HTERT RPE-1 (cell line): ENCODE data around the gene BACH2.

Experiments
- in situ Hi-C: fragments of 300-500 bp; cut with MboI; formaldehyde crosslinking; loops from 4 replicates; pipeline ENCODE4 v1.14.3; 2020; ENCODE audit warnings: low sequenced_read_pairs

The BACH2 gene

DNA sequence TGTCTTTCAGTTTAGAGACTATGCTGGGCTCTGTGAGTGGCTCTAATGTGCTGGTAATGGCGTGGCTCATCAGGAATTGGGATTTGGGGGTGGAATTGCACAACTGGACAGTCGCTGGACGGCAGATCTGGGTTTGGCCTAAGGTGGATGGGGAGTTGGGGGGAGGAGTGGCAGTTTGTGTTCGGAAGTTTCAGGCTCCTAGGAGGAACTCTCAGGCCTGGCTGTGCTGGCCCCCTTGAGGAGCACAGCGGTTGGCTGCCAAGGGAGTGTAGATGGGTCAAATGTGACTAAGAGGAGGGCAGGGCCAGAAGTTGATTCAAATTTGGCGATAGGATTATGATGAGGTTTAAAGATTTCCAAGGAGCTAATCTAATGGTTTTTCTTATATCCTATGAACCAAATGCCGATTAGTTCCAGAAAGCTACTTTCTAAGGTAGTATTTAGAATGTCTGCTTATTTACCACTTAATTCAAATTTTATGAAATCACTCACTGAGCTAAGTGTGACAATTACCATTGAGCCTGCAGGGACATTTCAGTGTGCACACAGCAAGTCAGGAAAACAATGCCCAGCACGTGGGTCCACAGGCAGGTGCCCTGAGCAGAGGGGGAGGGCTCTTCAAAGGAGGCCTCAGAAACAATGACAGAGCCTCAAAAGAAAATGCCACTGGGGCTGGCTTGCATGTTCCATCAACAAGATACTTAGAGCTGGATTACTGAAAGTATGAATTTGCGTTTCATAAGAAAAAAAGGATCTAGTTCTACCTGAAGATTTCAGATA is 291.4 kb downstream of the BACH2 start:
- in situ Hi-C loops, result no loop called here

- in situ Hi-C loops, result no loop called here
These were observed 292.1 kb downstream of the BACH2 start for GRCh38 chr6:90004511-90004910.

DNA sequence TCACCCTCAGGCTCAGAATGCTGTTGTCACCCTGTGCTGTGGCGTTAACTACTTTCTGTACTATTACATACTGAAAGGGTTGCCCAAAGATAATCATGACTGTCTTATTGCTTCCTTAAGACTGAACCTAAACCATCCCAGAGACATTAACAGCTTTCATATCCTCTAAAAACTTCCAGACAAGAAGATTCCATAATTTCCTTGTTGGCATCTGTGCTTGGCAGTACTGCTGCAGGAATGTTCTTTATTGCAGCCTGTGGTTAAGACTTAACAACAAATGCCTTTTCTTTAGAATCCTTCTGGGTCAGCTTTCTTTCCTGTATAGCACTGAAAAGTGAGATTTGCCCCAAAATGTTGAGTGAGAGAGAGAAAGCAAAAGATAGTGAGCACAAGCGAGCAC is 292.7 kb downstream of the BACH2 start:
- in situ Hi-C loops, result no loop called here

DNA sequence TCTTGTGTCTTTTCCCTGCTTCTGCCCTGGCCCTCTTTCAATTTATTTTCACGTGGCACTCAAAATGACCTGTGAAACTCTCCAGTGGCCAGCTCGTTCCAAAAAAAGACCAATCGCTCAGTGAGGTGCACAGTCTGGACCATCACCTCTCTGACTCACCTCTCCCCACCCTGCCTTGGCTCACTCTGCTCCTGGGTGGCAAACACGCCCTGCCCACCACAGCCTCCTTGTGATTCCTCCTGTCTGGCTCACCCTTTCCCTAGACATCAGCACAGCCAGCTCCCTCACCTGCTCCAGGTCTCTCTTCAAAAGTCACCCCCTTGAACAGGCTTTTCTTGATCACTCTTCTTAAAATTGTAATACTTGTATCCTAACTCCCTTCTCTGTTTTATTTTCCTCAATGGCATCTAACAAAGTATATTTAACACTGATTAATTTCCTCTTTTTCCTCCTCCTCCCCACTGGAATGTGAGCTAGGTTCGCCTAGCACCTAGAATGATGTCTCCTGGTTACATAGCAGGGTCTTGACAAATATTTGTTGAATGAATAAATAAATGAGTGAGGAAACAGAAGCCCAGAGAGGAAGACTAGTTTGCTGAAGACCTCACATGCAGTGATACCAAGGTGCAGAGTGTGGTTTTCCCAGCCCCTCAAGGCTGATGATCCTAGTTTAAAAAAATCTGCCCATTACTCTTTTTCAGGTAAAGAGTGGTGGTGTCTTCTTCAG is 293.4 kb downstream of the BACH2 start:
- in situ Hi-C loops, result no loop called here

DNA sequence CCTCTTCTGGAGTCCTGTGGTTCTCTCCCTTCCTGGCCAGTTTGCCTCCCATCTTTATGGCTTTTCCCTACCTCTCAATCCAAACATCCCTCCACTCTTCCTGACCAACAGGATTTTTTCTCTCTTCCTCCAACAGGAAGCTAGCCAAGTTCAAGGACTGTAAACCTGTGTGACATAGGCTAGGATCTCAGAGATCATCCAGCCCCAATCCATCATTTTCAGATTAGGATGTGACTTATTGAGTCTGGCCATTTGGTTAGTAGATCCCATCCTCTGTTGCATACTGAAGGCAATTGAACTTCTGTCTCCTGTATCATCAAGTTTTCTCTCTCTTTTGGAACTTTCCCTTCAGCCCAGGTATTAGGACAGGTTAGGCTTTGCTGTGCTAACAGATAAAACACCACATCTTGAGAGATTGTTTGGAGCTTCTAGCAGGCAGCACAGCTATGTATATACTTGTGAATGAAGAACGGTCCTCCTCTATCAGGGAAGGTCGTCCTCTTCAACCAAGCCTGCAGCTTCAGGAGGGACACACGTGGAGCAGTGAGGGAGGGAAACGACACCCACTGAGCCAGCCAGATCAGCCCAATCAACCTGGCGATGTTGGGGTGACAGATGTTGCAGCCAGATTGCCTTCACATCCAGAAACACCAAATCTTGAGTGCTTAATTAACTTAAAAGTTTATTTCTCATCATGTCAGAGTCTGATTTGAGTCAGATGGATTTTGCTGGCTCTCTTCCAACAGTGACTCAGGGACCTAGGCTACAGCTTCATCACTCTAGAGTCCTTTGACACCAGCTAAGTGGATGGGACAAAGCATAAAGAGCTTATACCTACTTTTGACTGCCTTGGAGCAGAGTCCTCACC is 295.5 kb downstream of the BACH2 start:
- in situ Hi-C loops, result no loop called here

DNA sequence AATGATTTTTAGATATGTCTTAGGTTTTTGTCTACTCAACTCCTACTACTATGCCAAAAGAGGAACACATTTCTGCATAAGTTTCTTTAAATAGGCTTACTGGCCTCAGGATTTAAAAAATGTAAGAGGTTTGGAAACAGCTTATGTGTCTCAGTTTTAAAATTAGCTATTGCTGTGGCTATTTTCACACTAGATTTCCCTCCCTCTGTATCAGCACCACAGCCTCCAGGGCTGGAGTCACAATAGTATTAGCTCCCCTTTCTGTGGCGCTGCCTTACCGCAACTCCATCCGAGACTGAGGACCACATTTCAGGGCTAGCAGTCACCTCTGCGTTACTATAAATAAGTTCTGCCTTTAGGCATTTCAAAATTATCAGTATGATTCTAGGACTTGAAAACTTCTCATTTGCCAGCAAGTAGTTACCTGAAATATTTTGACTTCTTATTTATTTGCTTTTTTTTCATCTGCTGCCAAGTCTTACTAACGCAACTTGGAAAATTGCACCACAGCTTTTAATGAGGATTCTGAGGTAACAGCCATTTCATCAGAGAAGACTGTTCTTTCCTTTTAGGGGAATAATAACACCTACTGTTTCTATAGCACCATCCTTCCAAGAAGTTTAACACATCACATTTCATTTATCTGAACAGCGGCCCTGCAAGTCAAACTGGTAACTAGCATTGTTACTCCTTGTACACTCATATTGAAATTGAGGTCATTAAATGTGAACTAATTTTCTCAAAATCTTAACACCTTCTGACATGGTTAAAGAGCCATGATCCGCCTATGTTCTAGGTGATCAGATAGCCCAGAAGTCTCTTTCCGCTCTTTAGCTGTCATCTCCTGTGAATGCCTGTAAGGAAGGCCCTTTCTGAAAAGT is 296.5 kb downstream of the BACH2 start:
- in situ Hi-C loops, result no loop called here

GRCh38 chr6:89999154-89999553 is 297.5 kb downstream of the BACH2 start:
- in situ Hi-C loops, result no loop called here

DNA sequence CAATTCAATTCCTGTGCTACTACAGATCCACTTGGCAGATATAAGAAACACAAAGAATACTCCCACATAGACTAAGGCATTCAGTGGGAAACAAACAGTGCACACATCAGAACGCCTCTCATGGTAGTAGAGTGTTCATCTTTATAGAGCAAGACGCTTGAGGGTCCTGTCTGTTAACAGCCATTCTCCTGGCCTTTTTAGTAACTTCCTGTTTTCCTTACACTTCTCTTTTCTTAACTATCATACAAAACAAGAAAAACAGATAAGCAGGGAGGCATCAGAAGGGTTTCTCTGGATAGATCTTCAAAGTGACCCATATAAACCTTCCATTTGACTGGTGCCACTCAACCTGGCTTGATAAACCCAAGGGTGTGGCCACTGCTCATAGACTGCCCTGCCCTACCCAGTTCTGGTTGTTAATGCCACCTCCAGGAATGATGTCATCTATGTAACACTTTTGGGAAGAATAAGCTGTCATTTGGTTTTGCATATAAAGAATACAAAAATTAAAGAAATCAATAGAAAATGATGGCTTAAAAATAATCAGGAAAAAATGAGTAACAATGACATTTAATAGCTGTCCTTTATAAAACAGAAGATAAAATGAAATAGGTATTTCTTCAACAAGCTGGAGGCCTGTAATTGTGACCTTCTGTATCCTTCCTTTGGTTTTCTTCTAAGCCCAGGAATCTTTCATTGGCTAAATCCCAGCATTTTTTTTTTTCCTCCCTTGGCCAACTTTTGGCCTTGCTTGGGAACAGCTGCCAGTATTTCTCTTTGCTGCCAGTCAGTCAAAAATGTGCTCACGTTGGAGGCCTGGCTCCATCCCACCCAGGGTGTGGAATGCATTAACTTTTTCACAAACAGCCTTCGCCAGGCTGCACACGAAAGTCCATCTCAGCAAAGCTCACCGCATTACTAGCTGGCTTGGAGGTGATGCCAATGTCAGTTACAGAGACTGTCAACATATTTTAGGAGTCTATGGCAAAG is 298.9 kb downstream of the BACH2 start:
- in situ Hi-C loops, result no loop called here

GRCh38 chr6:89993411-89993810 is 303.2 kb downstream of the BACH2 start:
- in situ Hi-C loops, result no loop called here

DNA sequence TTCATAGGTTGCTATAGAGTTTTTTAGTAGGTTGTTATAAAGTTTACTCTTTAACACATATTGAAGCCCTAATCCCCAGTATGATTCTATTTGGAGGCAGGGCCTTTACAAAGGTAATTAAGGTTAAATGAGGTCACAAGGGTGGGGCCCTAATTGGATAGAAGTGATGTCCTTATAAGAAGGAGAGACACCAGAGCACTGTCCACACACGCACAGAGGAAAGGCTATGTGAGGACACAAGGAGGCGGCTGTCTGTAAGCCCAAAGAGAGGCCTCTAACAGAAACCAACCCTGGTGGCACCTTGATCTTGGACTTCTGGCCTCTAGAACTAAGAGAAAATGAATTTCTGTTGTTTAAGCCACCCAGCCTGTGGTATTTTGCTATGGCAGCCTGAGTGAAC is 303.8 kb downstream of the BACH2 start:
- in situ Hi-C loops, result no loop called here

- in situ Hi-C loops, result no loop called here
These were observed 306.9 kb downstream of the BACH2 start for GRCh38 chr6:89989742-89990141.

DNA sequence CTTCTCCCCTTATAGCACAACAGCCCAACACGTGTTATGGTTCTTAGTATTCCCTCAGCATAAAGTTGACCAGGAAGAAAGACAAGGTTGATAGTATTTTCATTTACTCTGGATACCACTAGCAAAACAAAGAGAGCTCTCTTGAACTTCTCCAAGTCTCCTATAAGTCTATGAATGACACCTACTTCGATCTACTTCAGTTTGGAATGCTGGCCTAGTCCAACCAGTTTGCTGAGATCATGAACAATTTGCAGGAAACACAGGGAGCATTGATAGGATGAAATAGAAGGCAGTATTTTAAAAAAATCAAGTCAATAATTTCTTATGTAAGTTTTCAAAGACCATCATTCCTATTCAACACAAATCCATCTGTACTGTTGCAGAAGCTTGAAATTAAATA is 308.8 kb downstream of the BACH2 start:
- in situ Hi-C loops, result no loop called here

- in situ Hi-C loops, result no loop called here
These were observed 309.5 kb downstream of the BACH2 start for GRCh38 chr6:89987140-89987539.

GRCh38 chr6:89986650-89987074 is 310.0 kb downstream of the BACH2 start:
- in situ Hi-C loops, result no loop called here

DNA sequence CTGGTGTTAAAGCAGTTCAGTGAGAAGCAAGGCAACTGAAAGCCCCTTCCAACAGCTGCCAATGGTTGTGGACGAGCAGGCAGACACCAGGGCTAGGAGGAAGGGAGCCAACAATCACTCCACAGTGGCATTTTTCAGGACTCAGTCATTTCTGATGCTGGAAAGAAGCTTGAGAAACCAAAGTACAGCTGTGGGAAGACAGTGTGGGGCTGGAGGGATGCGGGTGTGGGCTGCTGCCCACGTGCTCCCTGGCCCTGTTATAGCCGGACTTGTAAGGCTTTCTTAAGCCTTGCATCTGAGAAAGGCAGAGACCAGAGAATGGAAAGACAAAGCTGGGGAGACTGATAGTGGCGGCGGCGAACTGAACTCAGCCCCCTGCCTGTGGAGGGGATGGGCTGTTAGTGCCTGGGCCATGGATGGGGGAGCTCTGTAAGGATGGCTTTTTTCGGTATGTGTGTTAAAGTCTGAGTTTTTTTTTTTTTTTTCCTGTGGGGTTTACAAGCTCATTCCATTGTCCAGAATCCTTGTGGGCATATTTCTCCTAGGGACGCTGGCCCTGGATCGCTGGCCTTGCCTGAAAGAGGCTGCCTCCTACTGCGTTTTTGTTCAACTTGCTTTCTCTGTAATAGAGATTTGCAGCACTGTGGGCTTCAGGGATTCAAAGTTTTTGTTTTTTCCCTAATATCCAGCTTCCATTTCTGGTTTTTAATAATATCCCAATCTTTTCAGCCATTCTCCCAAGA is 310.7 kb downstream of the BACH2 start:
- in situ Hi-C loops, result no loop called here

DNA sequence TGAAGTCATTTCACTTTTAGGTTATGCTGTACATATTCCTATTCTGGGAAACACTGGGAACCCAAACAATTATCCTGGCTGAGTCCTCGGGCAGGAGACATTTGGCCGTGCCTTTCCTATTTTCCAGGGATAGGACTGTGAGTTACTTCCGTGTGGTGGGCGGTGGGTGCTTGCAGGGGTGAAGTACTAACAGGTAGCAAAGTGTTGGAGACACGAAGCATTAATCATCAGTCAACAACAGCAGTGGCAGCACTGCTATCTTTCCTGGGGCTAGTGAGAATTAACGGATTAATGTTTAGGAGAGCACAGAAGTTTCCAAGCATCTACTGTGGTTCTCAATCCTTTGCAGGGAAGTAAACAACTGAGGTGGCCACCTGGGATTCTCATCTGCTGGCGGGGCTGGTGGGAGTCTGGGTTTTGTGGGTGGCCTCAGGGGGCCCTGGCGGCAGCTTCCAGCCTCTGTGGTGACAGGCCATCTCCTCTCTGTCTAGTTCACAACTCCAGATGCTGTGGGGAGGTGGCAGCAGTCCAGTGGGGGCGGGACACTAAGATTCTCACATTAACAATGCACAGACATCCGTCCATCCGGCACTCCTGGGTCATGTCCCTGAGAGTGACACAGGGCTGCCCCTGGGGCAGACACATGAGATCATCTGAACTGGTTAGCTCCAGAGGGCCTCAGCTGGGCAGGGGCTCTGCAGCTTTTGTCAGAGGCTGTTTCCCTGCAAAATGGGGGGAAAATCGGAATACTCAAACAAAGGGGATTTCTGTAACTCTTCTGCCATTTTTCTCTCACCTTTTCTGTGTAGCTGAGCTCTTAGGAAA is 311.5 kb downstream of the BACH2 start:
- in situ Hi-C loops, result no loop called here

- in situ Hi-C loops, result no loop called here
These were observed 316.3 kb downstream of the BACH2 start for GRCh38 chr6:89980353-89980752.
